GM23248 (cell line): ENCODE results near the gene FBXO46. TPM values are rescaled to one million over a fixed set of nuclear protein-coding genes. Genes with fewer than 3 reads are reported as not detected.

Experiments used
- DNase-seq: peaks from one replicate; pipeline ENCODE4 v3.0.0-alpha.2; 2015
- H2AFZ ChIP-seq: fragments of 200-600 bp; sonication (generic); 2 replicates; pipeline ENCODE4 v1.6.1; 2016; ENCODE audit warnings: antibody characterized with exemption
- H3F3A ChIP-seq: fragments of 200-600 bp; sonication (generic); 2 replicates; pipeline ENCODE4 v1.6.1; 2016; ENCODE audit warnings: mild to moderate bottlenecking, antibody characterized with exemption, mixed run types; ENCODE audit not compliant: insufficient read depth
- H3K27ac ChIP-seq: fragments of 200-600 bp; sonication (generic); 2 replicates; pipeline ENCODE4 v1.5.1; 2016; ENCODE audit warnings: mild to moderate bottlenecking
- H3K27me3 ChIP-seq: fragments of 200-600 bp; sonication (generic); replicated peaks from 2 replicates; pipeline ENCODE4 v1.6.1; 2016; ENCODE audit warnings: mild to moderate bottlenecking; ENCODE audit not compliant: insufficient read depth
- H3K36me3 ChIP-seq: fragments of 200-600 bp; sonication (generic); 2 replicates; pipeline ENCODE4 v1.6.1; 2016; ENCODE audit warnings: low read depth, mild to moderate bottlenecking
- H3K4me1 ChIP-seq: fragments of 200-600 bp; sonication (generic); 2 replicates; pipeline ENCODE4 v1.6.1; 2016; ENCODE audit warnings: mild to moderate bottlenecking; ENCODE audit not compliant: insufficient read depth
- H3K4me2 ChIP-seq: fragments of 200-600 bp; sonication (generic); one replicate; pipeline ENCODE4 v1.6.1; 2016; ENCODE audit warnings: mild to moderate bottlenecking; ENCODE audit not compliant: unreplicated experiment
- H3K4me3 ChIP-seq: fragments of 200-600 bp; sonication (generic); 2 replicates; pipeline ENCODE4 v1.5.1; 2016; ENCODE audit warnings: mild to moderate bottlenecking
- H3K79me2 ChIP-seq: fragments of 200-600 bp; sonication (generic); 2 replicates; pipeline ENCODE4 v1.6.1; 2016; ENCODE audit warnings: mild to moderate bottlenecking; ENCODE audit not compliant: insufficient read depth
- H3K9ac ChIP-seq: fragments of 200-600 bp; sonication (generic); 2 replicates; pipeline ENCODE4 v1.6.1; 2016; ENCODE audit warnings: mild to moderate bottlenecking
- H3K9me2 ChIP-seq: fragments of 200-600 bp; sonication (generic); 2 replicates; pipeline ENCODE4 v1.6.1; 2016; ENCODE audit warnings: mixed run types, mild to moderate bottlenecking, moderate library complexity; ENCODE audit not compliant: insufficient read depth
- H3K9me3 ChIP-seq: fragments of 200-600 bp; sonication (generic); one replicate; pipeline ENCODE4 v1.6.1; 2017; ENCODE audit warnings: low read depth
- H4K20me1 ChIP-seq: fragments of 200-600 bp; sonication (generic); 2 replicates; pipeline ENCODE4 v1.6.0; 2016; ENCODE audit not compliant: insufficient read depth
- EZH2 ChIP-seq: fragments of 200-600 bp; sonication (generic); IDR thresholded peaks from 2 replicates; pipeline ENCODE4 v1.6.1; 2018; ENCODE audit warnings: antibody characterized with exemption, mild to moderate bottlenecking; ENCODE audit not compliant: insufficient read depth, poor library complexity, severe bottlenecking
- EZH2phosphoT487 ChIP-seq: fragments of 200-600 bp; sonication (generic); IDR thresholded peaks from 2 replicates; pipeline ENCODE4 v1.6.1; 2018; ENCODE audit warnings: antibody characterized with exemption, moderate library complexity, mild to moderate bottlenecking, low read depth; ENCODE audit not compliant: insufficient read depth
- WGBS, 2 experiments: methylation state at CpG; one replicate each; pipeline ENCODE4 v1.1.6; 2015 to 2017; ENCODE audit warnings: low lambda C conversion rate in 2 of 2, low coverage in 1 of 2; ENCODE audit errors: missing lambda C conversion rate in 2 of 2; 5-methylcytosine and 5-hydroxymethylcytosine counted together
- in situ Hi-C: fragments of 300-500 bp; cut with MboI; formaldehyde crosslinking; loops from 2 replicates; pipeline ENCODE4 v1.15.0; 2020
- polyA plus RNA-seq: library from polyadenylated mRNA; unstranded; fragments of >200 nt; fragmentation: Nextera tagmentation; extraction: Ambion mirVana; gene quantifications from 2 replicates; pipeline ENCODE4 v1.2.1, GENCODE V29; 2016
- total RNA-seq: library from RNA; depleted of rRNA; stranded (reverse); fragments of >200 nt; shearing (Covaris generic); gene quantifications from 2 replicates; pipeline ENCODE4 v1.2.3, GENCODE V29; 2014

The FBXO46 gene
- total and polyA plus RNA-seq, 2 experiments from 2014 or later = 3.1 to 6.3 TPM

DNA sequence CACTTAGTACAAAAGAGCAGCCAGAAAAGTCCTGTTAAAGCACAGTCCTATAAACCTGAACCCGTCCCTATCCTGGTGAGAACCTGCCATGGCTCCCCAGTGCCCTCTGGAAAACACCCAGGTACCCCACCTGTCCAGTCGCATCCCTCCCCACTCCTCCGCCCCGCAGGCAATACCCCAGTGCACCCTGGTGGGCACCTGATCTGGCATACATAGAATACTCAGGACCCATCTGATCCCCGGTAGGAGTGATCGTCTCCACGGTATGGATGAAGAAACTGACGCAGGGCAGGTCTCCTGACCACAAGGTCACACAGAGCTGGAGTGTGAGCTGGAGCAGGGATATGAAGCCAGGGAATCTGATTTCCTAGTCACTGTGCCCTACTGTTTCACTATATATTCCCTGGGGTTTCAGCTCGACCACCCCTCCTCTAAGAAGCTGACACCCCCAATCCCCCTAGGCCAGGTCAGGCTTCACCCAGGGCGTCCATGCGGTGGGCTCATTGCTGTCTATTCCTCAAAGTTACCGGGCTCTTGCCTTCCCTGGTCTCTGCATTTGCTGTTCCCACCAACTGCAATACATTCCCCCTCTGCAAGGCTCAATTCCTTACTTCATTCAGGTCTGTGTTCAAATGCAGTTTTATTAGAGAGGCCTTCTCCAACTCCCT is 12.6 kb downstream of the FBXO46 start:
- Histone ChIP-seq H3K27ac (peak overlapping the region; percentile 77), H3K36me3 (no peaks in the 10 kb centered on the region), H3K9me2 (no peaks in the 10 kb centered on the region), H3K9me3 (no peaks in the 10 kb centered on the region), H3F3A (peaks cover 20% of the 10 kb centered on the region), H3K9ac (peak overlapping the region; percentile 83), H2AFZ (peak overlapping the region; percentile 79), H3K4me2 (peak overlapping the region; percentile 73), H3K4me1 (peaks cover 22% of the 10 kb centered on the region), H3K4me3 (peak overlapping the region; percentile 90), H3K27me3 (no peaks in the 10 kb centered on the region), H4K20me1 (no peaks in the 10 kb centered on the region), H3K79me2 (peaks cover 78% of the 10 kb centered on the region)
- TF ChIP-seq EZH2phosphoT487 = no peak
- TF ChIP-seq EZH2 = no peak
- WGBS, 2 experiments = 43 to 45% methylated on average over 12 of the region's 12 CpGs
- in situ Hi-C loops = no loop called here
- DNase-seq = no peak

DNA sequence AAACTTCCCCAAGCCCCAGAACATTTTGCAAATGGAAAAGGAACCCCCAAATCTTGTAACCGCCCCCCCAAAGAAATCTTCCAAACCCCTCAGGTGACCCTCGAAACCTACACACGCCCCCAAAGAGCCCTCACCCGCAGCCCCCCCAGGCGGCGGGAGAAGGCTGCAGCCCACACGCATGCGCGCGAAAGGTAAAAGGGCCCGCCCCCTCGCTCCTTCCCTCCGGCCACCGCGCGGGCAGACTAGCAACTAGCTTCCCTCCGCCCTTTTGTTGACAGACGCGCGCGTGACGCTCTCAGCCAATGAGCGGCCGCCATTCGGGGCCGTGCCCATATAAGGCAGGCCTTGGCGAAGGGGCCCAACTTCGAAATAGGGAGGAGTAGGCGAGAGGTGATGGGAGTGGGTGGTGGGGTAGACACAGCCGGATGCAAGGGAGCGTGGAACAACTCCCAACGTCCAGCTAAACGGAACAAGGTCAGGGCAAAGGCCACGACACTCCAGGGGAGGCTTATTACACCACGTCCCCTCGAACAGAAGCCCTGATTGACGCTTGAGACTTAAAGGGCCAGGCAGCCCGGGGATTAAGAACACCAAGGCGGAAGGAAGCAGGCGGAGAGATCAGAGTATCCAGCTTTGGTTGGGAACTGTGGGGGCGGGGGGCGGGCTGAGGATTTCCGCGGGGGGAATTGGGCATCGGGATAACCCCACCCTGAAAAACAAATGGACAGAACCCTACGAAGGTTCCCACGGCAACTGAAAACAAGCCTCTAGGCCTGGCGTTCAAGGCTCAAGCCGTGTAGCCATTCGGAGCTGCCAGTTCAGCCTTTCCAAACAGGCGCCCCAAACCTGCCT is 13.3 kb downstream of the FBXO46 start:
- peak overlapping the region; percentile 90 for H3K4me3 ChIP-seq
- TF ChIP-seq EZH2phosphoT487 (no peak), EZH2 (no peak)
- H3K27ac ChIP-seq = peak overlapping the region; percentile 77
- in situ Hi-C loops = no loop called here
- peaks cover 15% of the 10 kb centered on the region for H3F3A ChIP-seq
- DNase-seq = peak; percentile 100
- peaks cover 22% of the 10 kb centered on the region for H3K4me1 ChIP-seq
- H3K9me2 ChIP-seq = no peaks in the 10 kb centered on the region
- peak overlapping the region; percentile 79 for H2AFZ ChIP-seq
- H3K4me2 ChIP-seq = peak overlapping the region; percentile 93
- peak overlapping the region; percentile 83 for H3K9ac ChIP-seq
- H3K79me2 ChIP-seq = peaks cover 82% of the 10 kb centered on the region
- no peaks in the 10 kb centered on the region for H3K27me3 ChIP-seq
- 1 to 2% methylated on average over 50 to 51 of the region's 51 CpGs for WGBS, 2 experiments
- H4K20me1 ChIP-seq = no peaks in the 10 kb centered on the region
- H3K36me3 ChIP-seq = no peaks in the 10 kb centered on the region
- H3K9me3 ChIP-seq = no peaks in the 10 kb centered on the region

- Histone ChIP-seq H4K20me1 (no peaks in the 10 kb centered on the region), H3K79me2 (peaks cover 78% of the 10 kb centered on the region), H3K27ac (peak overlapping the region; percentile 21), H2AFZ (peak overlapping the region; percentile 79), H3K9me2 (no peaks in the 10 kb centered on the region), H3K4me1 (peaks cover 14% of the 10 kb centered on the region), H3K36me3 (no peaks in the 10 kb centered on the region), H3K9me3 (no peaks in the 10 kb centered on the region), H3K27me3 (no peaks in the 10 kb centered on the region), H3K4me2 (peak overlapping the region; percentile 93), H3K9ac (peak overlapping the region; percentile 83), H3K4me3 (peak overlapping the region; percentile 90), H3F3A (peaks cover 15% of the 10 kb centered on the region)
- TF ChIP-seq EZH2 (no peak), EZH2phosphoT487 (no peak)
- 2% methylated on average over 24 of the region's 24 CpGs for WGBS, 2 experiments
- peak; percentile 61 for DNase-seq
- in situ Hi-C loops = no loop called here
These were observed 14.2 kb downstream of the FBXO46 start for GRCh38 chr19:45716359-45717130.

GRCh38 chr19:45715139-45715538 is 15.6 kb downstream of the FBXO46 start:
- Histone ChIP-seq H3K9ac (no peak overlapping the region), H4K20me1 (no peaks in the 10 kb centered on the region), H3K4me3 (no peak overlapping the region), H3K27me3 (no peaks in the 10 kb centered on the region), H3K4me2 (no peak overlapping the region), H3F3A (peaks cover 15% of the 10 kb centered on the region), H3K9me3 (no peaks in the 10 kb centered on the region), H2AFZ (no peak overlapping the region), H3K4me1 (peaks cover 14% of the 10 kb centered on the region), H3K36me3 (no peaks in the 10 kb centered on the region), H3K27ac (no peak overlapping the region), H3K79me2 (peaks cover 84% of the 10 kb centered on the region), H3K9me2 (no peaks in the 10 kb centered on the region)
- in situ Hi-C loops = no loop called here
- no peak for DNase-seq
- TF ChIP-seq EZH2 = no peak
- no peak for TF ChIP-seq EZH2phosphoT487
- WGBS, 2 experiments = 89 to 96% methylated on average over 3 of the region's 3 CpGs
